Stimulated activated CD8-positive, alpha-beta memory T cell treated with anti-CD3 and anti-CD28 coated beads, Interleukin-2, amount 100 ng/mL, for 48 hours (primary cell): ENCODE measurements around the gene RFC5.
"Not testable (repeated sequence)": the region's sequence is repeated elsewhere in the genome, so short reads cannot be mapped to it uniquely, and the experiment has no call there.

Experiments used
- DNase-seq, 2 donors: peaks; one replicate each; pipeline ENCODE4 v3.0.0-alpha.2; 2020; ENCODE audit warnings: low read depth in 2 of 2

RFC5 gene

DNA sequence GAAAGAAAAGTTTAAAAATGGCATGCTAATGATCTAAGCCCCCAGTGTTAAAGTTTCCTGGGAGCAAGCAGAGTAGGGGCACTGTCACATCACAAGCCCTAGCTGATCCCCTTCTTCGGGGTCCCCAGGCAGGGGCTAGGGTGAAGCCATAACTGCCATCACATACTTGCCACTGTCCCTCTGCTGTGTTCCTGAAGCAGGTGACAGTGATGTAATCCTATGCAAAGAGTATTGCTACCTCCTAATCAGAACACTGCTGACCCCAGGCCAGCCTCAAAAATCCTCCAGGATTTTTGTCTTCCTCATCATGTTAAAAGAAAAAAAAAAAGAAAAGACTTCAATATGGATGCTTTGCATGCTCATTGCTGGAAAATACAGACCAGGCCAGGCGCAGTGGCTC, 1.2 kb upstream of the RFC5 start:
- no peak for DNase-seq

- no peak for DNase-seq
Observed at GRCh38 chr12:118015944-118016343, 559 bp upstream of the RFC5 start.

GRCh38 chr12:118017926-118018325, 1.4 kb downstream of the RFC5 start:
- DNase-seq = no peak

DNA sequence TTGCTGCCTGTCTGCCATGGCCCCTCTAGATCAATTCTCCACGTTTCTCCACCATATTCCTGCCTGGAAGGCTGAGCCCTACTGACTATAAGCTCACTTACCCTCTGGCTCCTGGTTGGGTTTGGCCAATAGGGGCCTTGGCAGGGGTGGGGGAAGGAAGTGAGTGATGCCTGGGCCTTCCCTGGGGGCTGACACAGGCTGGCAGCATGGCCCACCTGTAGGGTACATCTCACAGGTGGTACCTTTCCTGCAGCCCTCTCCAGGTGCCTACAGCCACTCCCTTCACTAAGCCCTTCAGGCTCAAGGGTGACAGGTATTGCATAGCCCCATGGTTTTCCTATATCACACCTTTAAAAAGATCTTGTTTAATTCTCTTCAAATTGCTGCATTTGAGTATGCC, 3.5 kb downstream of the RFC5 start:
- no peak for DNase-seq

GRCh38 chr12:118022097-118022727, 5.7 kb downstream of the RFC5 start:
- not testable (repeated sequence) for DNase-seq

DNA sequence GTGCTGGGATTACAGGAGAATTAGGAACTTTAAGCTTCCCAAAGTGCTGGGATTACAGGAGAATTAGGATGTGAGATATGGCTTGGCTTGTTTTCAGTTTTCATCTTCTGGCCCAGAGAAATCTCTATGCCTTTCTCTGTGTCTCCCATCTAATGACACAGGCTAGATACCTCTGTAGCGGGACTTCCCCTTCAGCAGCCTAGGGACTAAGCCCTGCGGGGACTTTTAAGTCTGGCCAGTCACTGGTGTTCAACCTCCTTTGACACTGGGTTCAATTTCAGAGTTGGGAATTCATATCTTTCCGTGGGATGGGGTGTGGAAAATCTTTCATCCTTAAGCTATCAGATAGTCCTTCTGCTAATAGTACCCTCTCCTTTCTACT, 6.2 kb downstream of the RFC5 start:
- no peak for DNase-seq

GRCh38 chr12:118023301-118023860, 6.9 kb downstream of the RFC5 start:
- DNase-seq = no peak

DNA sequence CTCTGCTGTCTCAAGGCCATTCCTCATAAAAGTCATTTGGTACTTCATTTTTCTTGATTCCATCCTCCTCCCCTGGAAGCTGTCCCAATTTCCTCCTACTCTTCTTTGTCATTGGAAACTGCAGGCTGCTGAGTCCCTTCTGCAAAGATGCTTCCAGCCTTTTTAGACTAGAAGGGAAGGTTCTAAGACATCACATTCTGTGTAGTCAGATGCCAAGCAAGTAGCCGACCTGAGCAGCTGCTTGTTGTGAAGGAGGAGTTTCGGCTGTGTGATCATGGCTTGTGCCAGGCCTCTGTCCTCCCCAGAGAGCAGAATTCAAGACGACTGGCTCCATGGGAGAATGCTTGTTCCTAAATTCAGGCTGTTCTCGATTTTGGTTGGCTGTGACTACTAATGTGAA, 8.7 kb downstream of the RFC5 start:
- DNase-seq = no peak

DNA sequence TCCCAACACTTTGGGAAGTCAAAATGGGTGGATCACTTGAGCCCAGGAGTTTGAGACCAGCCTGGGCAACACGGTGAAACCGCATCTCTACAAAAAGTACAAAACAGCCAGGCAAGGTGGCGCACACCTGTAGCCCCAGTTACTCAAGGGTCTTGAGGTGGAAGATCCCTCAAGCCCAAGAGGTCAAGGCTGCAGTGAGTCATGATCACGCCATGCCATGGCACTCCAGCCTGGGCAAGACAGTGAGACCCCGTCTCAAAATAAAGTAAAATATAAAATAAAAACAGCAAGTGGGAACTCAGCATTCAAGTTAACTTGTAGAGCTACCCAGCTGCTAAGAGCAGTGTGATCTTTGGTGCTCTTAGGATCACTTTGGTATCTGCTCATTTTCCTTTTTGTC, 12.7 kb downstream of the RFC5 start:
- DNase-seq = no peak

GRCh38 chr12:118032188-118032587, 15.7 kb downstream of the RFC5 start:
- no peak for DNase-seq

DNA sequence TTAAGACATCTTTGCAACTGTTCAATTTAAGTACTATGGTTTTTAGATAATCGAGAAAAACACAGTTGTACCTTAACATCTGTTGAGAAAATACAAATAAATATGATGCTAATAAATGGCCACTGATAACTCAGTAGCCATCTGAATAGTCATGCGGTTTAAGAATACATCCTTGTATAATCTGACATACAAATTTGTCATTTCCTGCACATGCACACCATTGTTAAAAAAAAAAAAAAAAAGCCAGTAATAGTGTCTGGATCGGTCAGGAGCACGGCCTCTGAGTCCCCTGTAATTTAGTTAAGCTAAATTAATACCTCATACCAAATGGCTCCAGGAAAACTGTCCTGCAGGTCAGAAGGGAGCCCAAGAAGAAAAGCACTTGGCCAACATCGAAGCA, 16.8 kb downstream of the RFC5 start:
- DNase-seq = no peak

GRCh38 chr12:118033902-118034301, 17.4 kb downstream of the RFC5 start:
- DNase-seq = no peak

DNA sequence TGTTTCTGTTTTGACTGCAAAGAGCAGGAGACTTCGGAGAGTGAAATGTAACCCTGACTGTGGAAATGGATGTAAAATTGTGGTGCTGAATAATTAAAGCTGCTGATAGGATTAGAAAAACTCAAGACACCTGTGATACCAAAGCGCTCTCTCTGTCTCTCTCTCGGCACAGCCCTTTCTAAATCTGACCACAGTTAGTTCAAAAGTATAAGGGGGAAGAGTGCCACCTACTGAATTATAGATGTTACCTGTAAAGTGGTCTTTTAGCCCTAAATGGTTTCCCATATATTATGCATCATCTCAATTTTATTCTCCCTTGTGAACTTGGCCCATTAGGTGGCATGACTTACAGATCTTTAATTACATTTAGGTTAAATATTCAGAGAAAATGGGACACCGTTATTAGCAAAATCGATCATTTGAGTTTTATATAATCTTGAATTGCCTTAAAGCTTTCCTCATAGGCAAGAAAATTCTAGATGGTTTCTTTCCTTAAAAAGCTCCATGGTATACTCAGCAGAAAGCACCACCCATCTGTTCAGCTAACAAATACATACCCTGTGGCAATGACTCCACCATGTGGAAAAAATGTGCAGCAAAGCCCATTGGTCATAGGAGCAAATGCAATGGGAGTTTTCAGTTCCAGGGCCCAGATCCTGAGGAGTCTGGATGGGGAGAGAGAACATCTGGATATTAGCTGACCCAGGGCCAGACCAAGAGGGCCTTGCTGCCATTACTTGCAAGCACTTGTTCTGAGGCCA, 18.1 kb downstream of the RFC5 start:
- no peak for DNase-seq

DNA sequence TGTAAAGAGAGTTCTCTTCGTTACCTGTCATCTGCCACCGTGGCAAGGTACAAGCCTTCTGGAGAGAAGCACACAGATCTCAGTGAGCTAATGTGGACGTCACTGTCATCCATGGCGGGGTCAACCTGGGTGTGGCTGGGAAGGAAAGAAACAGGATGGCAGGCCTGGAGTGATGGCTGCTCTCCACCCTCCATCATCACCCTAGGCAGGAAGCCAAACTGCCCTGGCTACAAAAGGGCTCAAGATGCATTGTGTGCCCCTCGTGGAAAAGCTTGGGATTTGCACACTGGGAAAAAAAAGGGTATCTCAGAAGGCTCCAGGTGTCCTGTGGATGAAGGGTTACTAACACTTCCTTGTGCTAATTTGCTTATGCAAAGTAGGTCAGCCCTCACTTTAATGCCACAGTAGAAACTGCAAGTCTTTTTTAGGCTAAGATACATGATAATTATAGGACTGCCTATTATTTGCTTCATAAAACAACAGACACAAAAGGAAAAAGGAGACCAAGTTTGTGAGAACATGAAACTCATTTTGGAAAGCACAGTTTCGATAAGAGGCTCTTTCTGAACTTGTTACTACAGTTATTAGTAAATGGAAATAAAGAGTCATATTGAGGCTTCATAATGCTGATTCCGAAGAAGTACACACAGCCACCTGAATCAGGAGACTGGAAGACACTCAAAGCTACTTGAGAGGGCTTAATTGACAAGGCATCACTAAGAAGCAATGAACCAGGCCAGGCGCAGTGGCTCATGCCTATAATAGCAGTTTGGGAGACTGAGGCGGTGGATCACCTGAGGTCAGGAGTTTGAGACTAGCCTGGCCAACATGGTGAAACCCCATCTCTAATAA, 18.9 kb downstream of the RFC5 start:
- no peak for DNase-seq

DNA sequence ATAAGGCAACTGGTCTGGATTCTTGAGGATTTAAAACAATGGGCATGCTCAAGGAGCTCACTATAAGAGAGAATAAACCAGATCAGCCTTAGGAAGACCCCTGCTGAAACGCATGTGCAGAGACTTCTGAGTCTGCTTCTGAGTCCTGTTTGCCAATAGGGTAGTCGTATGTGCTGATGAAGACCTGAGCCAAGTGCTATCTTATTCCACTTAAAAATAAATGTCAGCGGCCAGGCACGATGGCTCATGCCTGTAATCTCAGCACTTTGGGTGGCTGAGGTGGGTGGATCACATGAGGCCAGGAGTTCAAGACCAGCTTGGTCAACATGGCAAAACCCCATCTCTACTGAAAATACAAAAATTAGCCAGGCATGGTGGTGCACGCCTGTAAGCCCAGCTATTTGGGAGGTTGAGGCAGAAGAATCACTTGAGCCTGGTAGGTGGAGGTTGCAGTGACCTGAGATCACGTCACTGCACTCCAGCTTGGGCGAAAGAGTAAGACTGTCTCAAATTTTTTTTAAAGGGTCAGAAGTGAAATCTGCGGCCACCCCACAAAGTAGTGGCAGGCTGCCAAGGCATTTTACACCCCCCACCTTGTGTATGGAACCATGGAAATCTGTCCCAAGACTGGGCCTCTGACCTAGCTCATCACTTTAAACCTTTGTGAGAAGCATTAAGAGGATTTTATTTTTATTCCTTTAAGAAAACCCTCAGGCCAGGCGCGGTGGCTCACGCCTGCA, 20.3 kb downstream of the RFC5 start:
- DNase-seq = no peak

GRCh38 chr12:118038137-118038536, 21.6 kb downstream of the RFC5 start:
- no peak for DNase-seq

- no peak for DNase-seq
Observed at GRCh38 chr12:118042091-118042490, 25.6 kb downstream of the RFC5 start.

GRCh38 chr12:118044075-118044474, 27.6 kb downstream of the RFC5 start:
- DNase-seq = no peak

DNA sequence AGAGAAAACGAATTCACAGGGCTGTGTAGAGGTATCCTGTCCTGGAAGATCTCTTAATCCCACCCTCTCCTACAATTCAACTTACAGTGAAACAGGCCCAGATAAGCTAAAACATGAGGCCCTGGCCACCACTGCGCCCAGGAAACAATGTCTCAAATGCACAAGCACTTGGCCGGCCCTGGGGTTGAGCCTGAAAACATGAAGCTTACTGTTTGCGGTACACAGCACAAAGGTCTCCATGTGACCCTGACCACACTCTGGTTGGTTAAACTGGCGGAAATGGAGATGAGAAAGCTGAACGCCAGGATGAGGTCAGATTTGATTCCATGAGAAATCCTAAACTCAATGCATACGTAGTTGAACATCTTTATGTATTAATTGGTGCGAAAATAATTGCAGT, 28.1 kb downstream of the RFC5 start:
- no peak for DNase-seq

DNA sequence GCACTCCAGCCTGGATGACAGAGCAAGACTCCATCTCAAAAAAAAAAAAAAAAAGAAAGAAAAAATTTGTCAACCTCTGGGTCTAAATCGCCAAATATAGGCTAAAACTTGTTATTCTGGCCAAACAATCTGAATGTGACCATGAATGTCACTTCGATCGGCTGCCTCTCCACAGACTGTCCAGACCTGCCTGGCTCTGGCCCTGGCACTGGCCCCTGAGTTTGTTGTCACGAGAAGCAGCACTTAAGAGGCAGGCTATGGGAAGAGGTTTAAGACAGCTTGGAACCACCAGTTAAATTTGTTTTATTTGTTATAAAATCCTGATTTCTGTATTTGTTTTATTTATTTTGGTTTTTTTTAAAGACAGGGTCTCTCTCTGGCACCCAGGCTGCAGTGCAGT, 29.9 kb downstream of the RFC5 start:
- no peak for DNase-seq

DNA sequence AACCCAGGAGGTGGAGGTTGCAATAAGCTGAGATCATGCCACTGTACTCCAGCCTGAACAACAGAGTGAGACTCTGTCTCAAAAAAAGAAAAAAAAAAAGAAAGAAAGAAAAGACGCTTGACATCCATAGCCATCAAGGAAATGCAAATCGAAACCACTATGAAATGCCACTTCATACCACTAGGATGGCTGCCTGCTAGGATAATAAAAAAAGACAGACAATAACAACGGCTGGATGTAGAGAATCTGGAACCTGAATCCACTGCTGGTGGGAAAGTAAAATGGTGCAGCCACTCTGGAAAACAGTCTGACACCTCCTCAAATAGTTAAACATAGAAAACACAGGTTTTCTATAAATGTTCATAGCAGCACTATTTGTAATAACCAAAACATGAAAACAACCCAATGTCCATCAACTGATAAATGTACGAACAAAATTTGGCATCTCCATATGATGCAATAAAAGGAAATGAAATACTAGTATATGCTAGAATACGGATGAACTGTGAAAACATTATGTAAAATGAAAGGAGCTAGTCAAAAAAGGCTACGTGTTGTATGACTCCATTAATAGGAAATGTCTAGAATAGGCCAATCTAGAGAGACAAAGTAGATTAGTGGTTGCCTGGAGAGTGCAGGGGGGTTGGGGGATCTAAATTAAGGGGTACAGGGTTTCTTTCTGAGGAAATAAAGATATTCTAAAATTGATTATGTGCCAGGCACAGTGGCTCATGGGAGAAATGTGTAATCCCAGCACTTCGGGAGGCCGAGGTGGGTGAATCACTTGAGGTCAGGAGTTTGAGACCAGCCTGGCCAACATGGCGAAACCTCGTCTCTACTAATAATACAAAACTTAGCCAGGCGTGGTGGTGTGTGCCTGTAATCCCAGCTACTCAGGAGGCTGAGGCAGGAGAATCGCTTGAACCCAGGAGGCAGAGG, 34.7 kb downstream of the RFC5 start:
- DNase-seq = no peak
